Gastrocnemius medialis (tissue), 4 donors: Measurements from ENCODE around the gene CD300E.

Experiments
- POLR2A ChIP-seq, 2 donors: fragments of 450-650 bp; IDR thresholded peaks; one replicate each; pipeline ENCODE4 v1.6.1; 2017; ENCODE audit warnings: antibody characterized with exemption in 2 of 2, mild to moderate bottlenecking in 2 of 2, moderate library complexity in 2 of 2
- TF ChIP-seq, protein P1 (sequence below), 5 experiments: fragments of 450-650 bp in 3 of 5; fragments of 200-600 bp in 2 of 5; sonication (generic) in 2 of 5; IDR thresholded peaks in 4 of 5; conservative IDR thresholded peaks in 1 of 5; 1 replicate in 4 of 5; 2 replicates in 1 of 5; pipeline ENCODE4 v1.5.1; 2016 to 2019; ENCODE audit warnings: antibody characterized with exemption in 5 of 5, mild to moderate bottlenecking in 3 of 5, moderate library complexity in 3 of 5

DNA sequence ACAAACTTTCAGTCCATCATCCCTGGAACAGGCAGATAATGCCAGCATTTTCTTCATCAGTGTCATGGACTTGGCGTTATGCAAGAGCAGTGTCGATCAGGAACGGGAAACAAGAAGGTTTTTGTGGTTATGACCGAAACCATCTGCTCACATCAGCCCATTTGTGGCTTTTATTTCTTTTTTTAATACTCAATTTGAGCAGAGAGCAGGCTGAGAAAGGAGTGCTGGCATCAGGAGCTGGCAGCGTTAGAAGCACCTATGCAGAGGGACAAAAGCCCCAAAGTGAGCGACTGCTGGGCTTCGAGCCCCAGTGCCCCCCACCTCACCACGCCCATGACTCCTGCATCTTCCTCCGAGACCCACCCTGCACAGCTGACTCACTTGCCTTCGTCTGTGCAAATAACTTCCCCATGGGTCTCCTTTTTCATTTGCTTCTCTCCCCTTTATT is 16.2 kb upstream of the CD300E start:
- no peak for TF ChIP-seq POLR2A (IDR thresholded peaks at IDR 0.05)
- TF ChIP-seq, protein P1, sequence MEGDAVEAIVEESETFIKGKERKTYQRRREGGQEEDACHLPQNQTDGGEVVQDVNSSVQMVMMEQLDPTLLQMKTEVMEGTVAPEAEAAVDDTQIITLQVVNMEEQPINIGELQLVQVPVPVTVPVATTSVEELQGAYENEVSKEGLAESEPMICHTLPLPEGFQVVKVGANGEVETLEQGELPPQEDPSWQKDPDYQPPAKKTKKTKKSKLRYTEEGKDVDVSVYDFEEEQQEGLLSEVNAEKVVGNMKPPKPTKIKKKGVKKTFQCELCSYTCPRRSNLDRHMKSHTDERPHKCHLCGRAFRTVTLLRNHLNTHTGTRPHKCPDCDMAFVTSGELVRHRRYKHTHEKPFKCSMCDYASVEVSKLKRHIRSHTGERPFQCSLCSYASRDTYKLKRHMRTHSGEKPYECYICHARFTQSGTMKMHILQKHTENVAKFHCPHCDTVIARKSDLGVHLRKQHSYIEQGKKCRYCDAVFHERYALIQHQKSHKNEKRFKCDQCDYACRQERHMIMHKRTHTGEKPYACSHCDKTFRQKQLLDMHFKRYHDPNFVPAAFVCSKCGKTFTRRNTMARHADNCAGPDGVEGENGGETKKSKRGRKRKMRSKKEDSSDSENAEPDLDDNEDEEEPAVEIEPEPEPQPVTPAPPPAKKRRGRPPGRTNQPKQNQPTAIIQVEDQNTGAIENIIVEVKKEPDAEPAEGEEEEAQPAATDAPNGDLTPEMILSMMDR (IDR thresholded peaks at IDR 0.05 in 4 of 5, conservative IDR thresholded peaks at IDR 0.05 in 1 of 5), result no peak
